Measurements from ENCODE around the gene ZNF444. TPM values are rescaled to one million over a fixed set of nuclear protein-coding genes. Genes with fewer than 3 reads are reported as not detected.

Gene ZNF444
- total and polyA plus RNA-seq, 2 donors (not counting 3 experiments of a cell fraction or from before 2014, with no cell fraction given) = 37.2 to 41.7 TPM

DNA sequence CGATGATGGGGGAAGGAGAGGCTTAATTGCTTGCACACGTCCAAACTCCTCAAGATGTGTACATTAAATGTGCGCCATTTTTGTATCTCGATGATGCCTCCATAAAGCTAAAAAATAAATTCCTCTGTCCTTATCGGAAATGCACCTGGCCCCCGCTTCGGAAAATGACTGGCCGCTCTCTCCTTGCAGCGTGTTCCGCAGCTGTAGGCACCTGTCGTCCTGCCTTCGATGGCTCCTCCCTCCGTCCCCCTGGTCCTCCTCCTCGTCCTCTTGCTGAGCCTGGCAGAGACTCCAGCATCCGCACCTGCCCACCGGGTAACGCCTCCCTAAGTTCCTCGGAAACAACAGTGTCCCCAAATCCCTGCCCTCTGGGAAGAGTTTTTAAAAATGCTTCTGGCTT is 35.8 kb downstream of the ZNF444 start:
- intact Hi-C loops (cut with micrococcal nuclease) = no loop called here
- no TSS peak for BruUV-seq (replicated peaks)
- H3K4me1 ChIP-seq (ENCODE audit: control insufficient read depth, extremely low read depth, insufficient read depth, low read length) = no peaks in the 10 kb centered on the region
- no peak for FAIRE-seq
- POLR2A ChIA-PET = no interaction called here
- H3K9me1 ChIP-seq (replicated peaks; ENCODE audit: control insufficient read depth, extremely low read depth, insufficient read depth, low read length) = no peaks in the 10 kb centered on the region
- H3K4me2 ChIP-seq (ENCODE audit: insufficient read depth, low read length) = no peak overlapping the region
- H2AFZ ChIP-seq (ENCODE audit: low read depth, low read length) = no peak overlapping the region
- H3K27ac ChIP-seq (ENCODE audit: insufficient read depth, low read depth, low read length) = no peak overlapping the region
- dilution Hi-C loops (cut with MboI; ENCODE audit: extremely low pct_ligation_motif_present, low sequenced_read_pairs) = no loop called here
- no peaks in the 10 kb centered on the region for H4K20me1 ChIP-seq (replicated peaks; ENCODE audit: control insufficient read depth, extremely low read depth, insufficient read depth, low read length)
- no peak overlapping the region for H3K9ac ChIP-seq (replicated peaks; ENCODE audit: extremely low read depth, insufficient read depth, low read length)
- no peaks in the 10 kb centered on the region for H3K9me3 ChIP-seq (replicated peaks; ENCODE audit: control insufficient read depth, insufficient read depth, low read length)
- H3K27me3 ChIP-seq (ENCODE audit: control insufficient read depth in 2 of 2, insufficient read depth in 2 of 2, low read length in 2 of 2) = peaks cover 0 to 2% of the 10 kb centered on the region in 2 experiments
- CTCF ChIA-PET = interaction anchor here (0.6 to 13.9 kb wide), 6 partner anchors 76 to 156 kb away, joined by 3 to 328 read pairs (median 4); partner anchors contain the start of gene ZSCAN5A
- no peaks in the 10 kb centered on the region for H3K79me2 ChIP-seq (ENCODE audit: control insufficient read depth, insufficient read depth, low read length)
- no peaks in the 10 kb centered on the region for H3K36me3 ChIP-seq (ENCODE audit: control insufficient read depth in 2 of 2, extremely low read depth in 1 of 2, insufficient read depth in 2 of 2, low read length in 2 of 2)
- TF ChIP-seq, protein P1, sequence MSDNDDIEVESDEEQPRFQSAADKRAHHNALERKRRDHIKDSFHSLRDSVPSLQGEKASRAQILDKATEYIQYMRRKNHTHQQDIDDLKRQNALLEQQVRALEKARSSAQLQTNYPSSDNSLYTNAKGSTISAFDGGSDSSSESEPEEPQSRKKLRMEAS (IDR thresholded peaks at IDR 0.05; ENCODE audit: insufficient read depth, insufficient read length) = no peak
- no peak for TF ChIP-seq POLR2AphosphoS5 (IDR thresholded peaks at IDR 0.05; ENCODE audit: insufficient read depth, low read depth, low read length)
- TF ChIP-seq, protein P2, sequence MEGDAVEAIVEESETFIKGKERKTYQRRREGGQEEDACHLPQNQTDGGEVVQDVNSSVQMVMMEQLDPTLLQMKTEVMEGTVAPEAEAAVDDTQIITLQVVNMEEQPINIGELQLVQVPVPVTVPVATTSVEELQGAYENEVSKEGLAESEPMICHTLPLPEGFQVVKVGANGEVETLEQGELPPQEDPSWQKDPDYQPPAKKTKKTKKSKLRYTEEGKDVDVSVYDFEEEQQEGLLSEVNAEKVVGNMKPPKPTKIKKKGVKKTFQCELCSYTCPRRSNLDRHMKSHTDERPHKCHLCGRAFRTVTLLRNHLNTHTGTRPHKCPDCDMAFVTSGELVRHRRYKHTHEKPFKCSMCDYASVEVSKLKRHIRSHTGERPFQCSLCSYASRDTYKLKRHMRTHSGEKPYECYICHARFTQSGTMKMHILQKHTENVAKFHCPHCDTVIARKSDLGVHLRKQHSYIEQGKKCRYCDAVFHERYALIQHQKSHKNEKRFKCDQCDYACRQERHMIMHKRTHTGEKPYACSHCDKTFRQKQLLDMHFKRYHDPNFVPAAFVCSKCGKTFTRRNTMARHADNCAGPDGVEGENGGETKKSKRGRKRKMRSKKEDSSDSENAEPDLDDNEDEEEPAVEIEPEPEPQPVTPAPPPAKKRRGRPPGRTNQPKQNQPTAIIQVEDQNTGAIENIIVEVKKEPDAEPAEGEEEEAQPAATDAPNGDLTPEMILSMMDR (IDR thresholded peaks at IDR 0.05; ENCODE audit: extremely low read depth in 1 of 2, insufficient read depth in 1 of 2, low read depth in 1 of 2, low read length in 2 of 2) = no peak
- no peak for TF ChIP-seq POLR2A (IDR thresholded peaks at IDR 0.05; ENCODE audit: low read depth, low read length)
- no peak for TF ChIP-seq EZH2 (IDR thresholded peaks at IDR 0.05; ENCODE audit: borderline replicate concordance, low read depth, low read length, severe bottlenecking)
- TF ChIP-seq GATA2 (IDR thresholded peaks at IDR 0.05; ENCODE audit: insufficient read depth, insufficient read length, low read depth, low read length) = no peak
- no peak for DNase-seq (ENCODE audit: low read depth, low spot score)
- no peak overlapping the region for H3K4me3 ChIP-seq (replicated peaks in 1 of 3; ENCODE audit: insufficient read depth in 1 of 3, low read depth in 1 of 3, low read length in 3 of 3)

All from endothelial cell of umbilical vein (primary cell).